SK-N-SH (cell line): ENCODE data around the gene DCLK1. TPM values are rescaled to one million over a fixed set of nuclear protein-coding genes. Genes with fewer than 3 reads are reported as not detected.

Experiments
- CTCF ChIA-PET: fragments of 300-600, 350-600 bp; formaldehyde crosslinking; extraction: SDS; loops from one replicate; lab custom pipeline; 2021; lab: Yijun Ruan, JAX
- POLR2A ChIA-PET: fragments of 350-600 bp; sonication (Branson Sonifier 250); formaldehyde crosslinking; extraction: SDS; loops from one replicate; lab custom pipeline; 2020; ENCODE audit warnings: antibody characterized with exemption, inconsistent platforms; lab: Yijun Ruan, JAX
- DNase-seq: peaks from one replicate; pipeline ENCODE4 v3.0.0; 2012
- H2AFZ ChIP-seq: fragments of 200-600 bp; sonication (generic); 2 replicates; pipeline ENCODE4 v1.8.1; 2016; ENCODE audit warnings: antibody characterized with exemption, mild to moderate bottlenecking, low read depth
- H3F3A ChIP-seq: fragments of 200-600 bp; sonication (generic); replicated peaks from 2 replicates; pipeline ENCODE3; 2016; ENCODE audit warnings: antibody characterized with exemption, mild to moderate bottlenecking; ENCODE audit not compliant: insufficient read depth
- H3K27ac ChIP-seq, 2 experiments: fragments of 200-500 bp in 1 of 2; fragments of 200-600 bp in 1 of 2; sonication (Bioruptor generic) in 1 of 2; sonication (generic), shearing (Covaris generic) in 1 of 2; 2 replicates each; pipeline versions ENCODE4 v1.5.1 to v1.6.1; 2014 to 2016; ENCODE audit warnings: low read depth in 2 of 2, inconsistent platforms in 1 of 2, low read length in 1 of 2, mild to moderate bottlenecking in 1 of 2, mixed read lengths in 1 of 2
- H3K27me3 ChIP-seq: fragments of 200-600 bp; sonication (generic), shearing (Covaris generic); 2 replicates; pipeline ENCODE4 v1.6.1; 2016; ENCODE audit warnings: mixed run types; ENCODE audit not compliant: insufficient read depth
- H3K36me3 ChIP-seq, 2 experiments: fragments of 200-500 bp in 1 of 2; fragments of 200-600 bp in 1 of 2; sonication (Bioruptor generic) in 1 of 2; sonication (generic) in 1 of 2; replicated peaks in 1 of 2; 2 replicates each; pipeline versions ENCODE3 to v1.5.1; 2014 to 2016; ENCODE audit warnings: low read length in 1 of 2, mild to moderate bottlenecking in 1 of 2; ENCODE audit not compliant: insufficient read depth in 2 of 2, control insufficient read depth in 1 of 2
- H3K4me1 ChIP-seq, 2 experiments: fragments of 200-500 bp in 1 of 2; fragments of 200-600 bp in 1 of 2; sonication (Bioruptor generic) in 1 of 2; sonication (generic), shearing (Covaris generic) in 1 of 2; 2 replicates each; pipeline versions ENCODE4 v1.5.1 to v1.6.1; 2014 to 2016; ENCODE audit warnings: low read depth in 1 of 2, low read length in 1 of 2, mixed run types in 1 of 2; ENCODE audit not compliant: insufficient read depth in 2 of 2, control insufficient read depth in 1 of 2
- H3K4me2 ChIP-seq: fragments of 200-600 bp; sonication (generic), shearing (Covaris generic); 2 replicates; pipeline ENCODE4 v1.6.1; 2017; ENCODE audit warnings: mixed run types
- H3K4me3 ChIP-seq, 2 experiments: fragments of 200-500 bp in 1 of 2; fragments of 200-600 bp in 1 of 2; sonication (Bioruptor generic) in 1 of 2; sonication (generic), shearing (Covaris generic) in 1 of 2; 2 replicates each; pipeline versions ENCODE4 v1.5.1 to v1.8.1; 2014 to 2016; ENCODE audit warnings: low read depth in 2 of 2, inconsistent platforms in 1 of 2, low read length in 1 of 2, mild to moderate bottlenecking in 1 of 2, mixed read lengths in 1 of 2, moderate library complexity in 1 of 2
- H3K79me2 ChIP-seq: fragments of 200-600 bp; sonication (generic); 2 replicates; pipeline ENCODE4 v1.8.1; 2017; ENCODE audit warnings: mild to moderate bottlenecking; ENCODE audit not compliant: insufficient read depth
- H3K9ac ChIP-seq: fragments of 200-600 bp; sonication (generic); 2 replicates; pipeline ENCODE4 v1.6.1; 2017; ENCODE audit warnings: mixed run types
- H3K9me2 ChIP-seq: fragments of 200-600 bp; sonication (generic); 2 replicates; pipeline ENCODE4 v1.6.1; 2017; ENCODE audit warnings: mixed run types
- H3K9me3 ChIP-seq: fragments of 200-600 bp; sonication (generic); 2 replicates; pipeline ENCODE4 v1.6.1; 2017; ENCODE audit warnings: mixed run types, mild to moderate bottlenecking, moderate library complexity
- H4K20me1 ChIP-seq: fragments of 200-600 bp; sonication (generic); 2 replicates; pipeline ENCODE4 v1.6.1; 2017; ENCODE audit warnings: mild to moderate bottlenecking, mixed run types; ENCODE audit not compliant: insufficient read depth
- CHD2 ChIP-seq: fragments of 150-350 bp; IDR thresholded peaks from 2 replicates; pipeline ENCODE4 v1.6.1; 2018; ENCODE audit warnings: low read length; ENCODE audit not compliant: partially characterized antibody
- CTCF ChIP-seq: fragments of 200-600 bp; sonication (generic); IDR thresholded peaks from 2 replicates; pipeline ENCODE4 v1.6.1; 2017; ENCODE audit warnings: antibody characterized with exemption, mild to moderate bottlenecking, moderate library complexity
- ELF1 ChIP-seq: IDR thresholded peaks from 2 replicates; pipeline ENCODE4 v1.4.0; 2012
- EP300 ChIP-seq, 2 experiments: IDR thresholded peaks; 2 replicates each; pipeline versions ENCODE4 v1.4.0 to v1.6.1; 2012; ENCODE audit warnings: borderline replicate concordance in 1 of 2, low read depth in 1 of 2, low read length in 1 of 2
- FOSL2 ChIP-seq: IDR thresholded peaks from 2 replicates; pipeline ENCODE4 v1.4.0; 2012; ENCODE audit warnings: low read depth, mild to moderate bottlenecking, moderate library complexity, borderline replicate concordance
- FOXJ3 ChIP-seq: sonication (generic); formaldehyde crosslinking; IDR thresholded peaks from 2 replicates; pipeline ENCODE4 v1.5.1; 2020; ENCODE audit warnings: mild to moderate bottlenecking, missing genetic modification reagents
- GABPA ChIP-seq: IDR thresholded peaks from 2 replicates; pipeline ENCODE4 v1.4.0; 2012; ENCODE audit warnings: low read depth, mild to moderate bottlenecking
- IRF3 ChIP-seq: fragments of 150-350 bp; IDR thresholded peaks from 2 replicates; pipeline ENCODE4 v1.6.1; 2016; ENCODE audit warnings: mild to moderate bottlenecking, low read depth, low read length
- MEF2A ChIP-seq: IDR thresholded peaks from 2 replicates; pipeline ENCODE4 v1.4.0; 2012; ENCODE audit warnings: low read depth, borderline replicate concordance
- NRF1 ChIP-seq: IDR thresholded peaks from 2 replicates; pipeline ENCODE4 v1.6.1; 2012; ENCODE audit warnings: low read depth, mild to moderate bottlenecking, low read length
- PBX3 ChIP-seq: IDR thresholded peaks from 2 replicates; pipeline ENCODE4; 2012
- RCOR1 ChIP-seq: fragments of 150-350 bp; IDR thresholded peaks from 2 replicates; pipeline ENCODE4 v1.6.1; 2017; ENCODE audit warnings: antibody characterized with exemption, low read length
- REST ChIP-seq: IDR thresholded peaks from 2 replicates; pipeline ENCODE4 v1.6.1; 2012; ENCODE audit warnings: mild to moderate bottlenecking, low read depth, low read length, moderate library complexity
- RXRA ChIP-seq: IDR thresholded peaks from 2 replicates; pipeline ENCODE4 v1.4.0; 2012; ENCODE audit warnings: low read depth, mild to moderate bottlenecking, borderline replicate concordance
- SIN3A ChIP-seq: IDR thresholded peaks from 2 replicates; pipeline ENCODE4 v1.6.1; 2012; ENCODE audit warnings: low read depth, mild to moderate bottlenecking, low read length, moderate library complexity, borderline replicate concordance
- SMC3 ChIP-seq: IDR thresholded peaks from 2 replicates; pipeline ENCODE4 v1.6.1; 2012; ENCODE audit warnings: low read depth, low read length, improper control_type of control experiment
- TEAD4 ChIP-seq: IDR thresholded peaks from 2 replicates; pipeline ENCODE4 v1.4.0; 2012; ENCODE audit warnings: mild to moderate bottlenecking, borderline replicate concordance; ENCODE audit not compliant: insufficient read depth
- YY1 ChIP-seq: IDR thresholded peaks from 2 replicates; pipeline ENCODE4 v1.4.0; 2012; ENCODE audit warnings: low read depth, mild to moderate bottlenecking
- WGBS: methylation state at CpG from one replicate; pipeline ENCODE4 v1.1.6; 2017; ENCODE audit warnings: low lambda C conversion rate; 5-methylcytosine and 5-hydroxymethylcytosine counted together
- polyA plus RNA-seq, 3 experiments: library from polyadenylated mRNA; depleted of rRNA; stranded (reverse); fragments of >200 nt; gene quantifications; 2 replicates each; pipeline ENCODE4 v1.2.3, GENCODE V29; 2012

The DCLK1 gene
- polyA plus RNA-seq, 1 of the 3 experiments (the other 2 are of a cell fraction), result 1.1 TPM

- TF ChIP-seq REST, result 0 out of 2 replicates have a peak, but pooled peaks have one; percentile 57
- TF ChIP-seq ELF1, result no peak
- TF ChIP-seq NRF1, result no peak
- TF ChIP-seq FOXJ3, result no peak
- no peak for TF ChIP-seq CTCF
- TF ChIP-seq SMC3, result no peak
Measured at GRCh38 chr13:35994131-35994966, 136.8 kb downstream of the DCLK1 start (continued).

- CTCF ChIA-PET, result interaction anchor here (1.8 to 2.0 kb wide), 2 partner anchors 14 to 282 kb away, joined by 7 to 8 read pairs; no protein-coding TSS in a partner anchor
Measured at GRCh38 chr13:35993686-35994085, 137.5 kb downstream of the DCLK1 start.

More at GRCh38 chr13:35993686-35994085, 137.5 kb downstream of the DCLK1 start:
- 56% methylated on average over 1 of the region's 1 CpG for WGBS
- H3K79me2 ChIP-seq, result no peaks in the 10 kb centered on the region
- POLR2A ChIA-PET, result no interaction called here
- H4K20me1 ChIP-seq, result no peaks in the 10 kb centered on the region
- no peak overlapping the region for H2AFZ ChIP-seq
- H3K9me2 ChIP-seq, result no peaks in the 10 kb centered on the region
- DNase-seq, result no peak
- TF ChIP-seq FOXJ3, result no peak
- no peak for TF ChIP-seq CHD2
- TF ChIP-seq EP300 (IDR thresholded peaks at IDR 0.05; ENCODE audit: borderline replicate concordance in 1 of 2, low read depth in 1 of 2, low read length in 1 of 2), result no peak
- TF ChIP-seq PBX3, result no peak
- TF ChIP-seq GABPA, result no peak
- TF ChIP-seq TEAD4, result no peak
- no peak for TF ChIP-seq RCOR1
- TF ChIP-seq SIN3A, result no peak
- TF ChIP-seq NRF1, result no peak
- TF ChIP-seq CTCF, result no peak
- TF ChIP-seq IRF3, result no peak
- TF ChIP-seq RXRA, result no peak
- no peak for TF ChIP-seq FOSL2
- no peak for TF ChIP-seq MEF2A
- no peak for TF ChIP-seq YY1
- TF ChIP-seq ELF1, result no peak
- no peak overlapping the region; the same call in 1 of the 2 replicates for H3K9ac ChIP-seq
- no peaks in the 10 kb centered on the region for H3K27me3 ChIP-seq
- H3K36me3 ChIP-seq, result no peaks in the 10 kb centered on the region
- peak overlapping the region; percentile 73 to 88 for H3K27ac ChIP-seq
- peak overlapping the region in 1 of 2 experiments; percentile 8; a peak in 1 of 4 replicates for H3K4me3 ChIP-seq
- H3K4me1 ChIP-seq, result peaks cover 14 to 16% of the 10 kb centered on the region in 2 experiments
- no peaks in the 10 kb centered on the region for H3K9me3 ChIP-seq
- H3K4me2 ChIP-seq, result peak overlapping the region; percentile 54; the same call in 1 of the 2 replicates
- H3F3A ChIP-seq, result peaks cover 18% of the 10 kb centered on the region
